ENCODE measurements around the gene SNX21.

The SNX21 gene

DNA sequence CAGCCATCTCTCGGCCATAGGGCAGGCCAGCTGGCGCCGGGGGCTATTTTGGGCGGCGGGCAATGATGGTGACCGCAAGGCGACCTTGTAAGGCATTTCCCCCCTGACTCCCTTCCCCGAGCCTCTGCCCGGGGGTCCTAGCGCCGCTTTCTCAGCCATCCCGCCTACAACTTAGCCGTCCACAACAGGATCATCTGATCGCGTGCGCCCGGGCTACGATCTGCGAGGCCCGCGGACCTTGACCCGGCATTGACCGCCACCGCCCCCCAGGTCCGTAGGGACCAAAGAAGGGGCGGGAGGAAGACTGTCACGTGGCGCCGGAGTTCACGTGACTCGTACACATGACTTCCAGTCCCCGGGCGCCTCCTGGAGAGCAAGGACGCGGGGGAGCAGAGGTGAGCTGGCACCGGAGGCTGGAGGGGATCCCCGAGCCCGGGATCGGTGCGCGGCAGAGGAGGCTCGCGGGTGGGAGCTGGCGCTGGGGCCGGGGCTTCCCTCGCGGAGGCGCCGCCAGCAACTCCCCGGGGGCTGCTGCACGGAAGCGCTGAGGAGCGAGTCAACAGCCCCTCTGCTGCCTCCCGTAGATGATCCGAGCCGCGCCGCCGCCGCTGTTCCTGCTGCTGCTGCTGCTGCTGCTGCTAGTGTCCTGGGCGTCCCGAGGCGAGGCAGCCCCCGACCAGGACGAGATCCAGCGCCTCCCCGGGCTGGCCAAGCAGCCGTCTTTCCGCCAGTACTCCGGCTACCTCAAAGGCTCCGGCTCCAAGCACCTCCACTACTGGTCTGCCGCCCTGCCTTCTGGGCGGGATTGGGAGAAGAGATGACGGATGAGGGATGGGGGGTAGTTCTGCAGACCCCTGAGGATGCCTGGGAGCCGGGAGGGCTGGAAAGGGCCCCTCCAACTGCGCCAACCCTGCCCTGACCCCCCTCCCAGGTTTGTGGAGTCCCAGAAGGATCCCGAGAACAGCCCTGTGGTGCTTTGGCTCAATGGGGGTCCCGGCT lies 57.7 kb downstream of the SNX21 start, which contains the start of the genes CTSA and NEURL2:
Gene CTSA, plus strand, starts transcription at position 351 of the 999 bp plus-strand sequence. Its CDS starts 234 bp downstream, at position 585.
Gene NEURL2, minus strand, starts transcription at position 224 of the 999 bp plus-strand sequence. Its CDS starts 217 bp downstream, at position 7.
- H2BK5ac ChIP-seq (ENCODE audit: low read depth, low read length, poor library complexity, severe bottlenecking), result peak within 1 kb of the TSS; percentile 40
- H3K4me2 ChIP-seq (ENCODE audit: low read length, poor library complexity, severe bottlenecking), result peak within 1 kb of the TSS; percentile 99
- peak within 1 kb of the TSS; percentile 88 to 98 for H3K18ac ChIP-seq (ENCODE audit: low read depth in 1 of 2, low read length in 2 of 2)
- H3K4ac ChIP-seq (ENCODE audit: low read depth in 1 of 2, low read length in 2 of 2), result peak within 1 kb of the TSS; percentile 39 to 96
- DNase-seq, result peak; percentile 95
- peak within 1 kb of the TSS; percentile 14 to 93 for H2BK12ac ChIP-seq (ENCODE audit: low read length in 2 of 2)
- H3K14ac ChIP-seq (ENCODE audit: low read length in 2 of 2), result peak within 1 kb of the TSS in 1 of 2 experiments; percentile 90
- no peaks in the 10 kb centered on the region for H3K27me3 ChIP-seq (ENCODE audit: control insufficient read depth in 1 of 2, insufficient read depth in 1 of 2, low read length in 2 of 2)
- peaks cover 50 to 66% of the 10 kb centered on the region in 2 experiments for H3K36me3 ChIP-seq (ENCODE audit: control insufficient read depth in 1 of 2, insufficient read depth in 2 of 2, low read depth in 1 of 2, low read length in 2 of 2)
- no peaks in the 10 kb centered on the region for H3K9me3 ChIP-seq (ENCODE audit: control insufficient read depth, low read length)
- peak within 1 kb of the TSS; percentile 81 for H4K8ac ChIP-seq (ENCODE audit: low read length)
- peaks cover 33% of the 10 kb centered on the region for H3K4me1 ChIP-seq (ENCODE audit: control insufficient read depth, insufficient read depth, low read depth, low read length)
- peaks cover 37% of the 10 kb centered on the region for H3K79me1 ChIP-seq (replicated peaks; ENCODE audit: low read length, poor library complexity, severe bottlenecking)
- peak within 1 kb of the TSS; percentile 91 for H3K9ac ChIP-seq (ENCODE audit: low read length)
- WGBS, result 3% methylated on average over 64 of the region's 78 CpGs
- H2AK5ac ChIP-seq (ENCODE audit: low read length, severe bottlenecking), result peak within 1 kb of the TSS; percentile 28
- peak within 1 kb of the TSS; percentile 88 for H2BK120ac ChIP-seq (ENCODE audit: low read depth, low read length)
- H2AFZ ChIP-seq (ENCODE audit: low read depth, low read length), result peak within 1 kb of the TSS; percentile 88
- H2BK15ac ChIP-seq (ENCODE audit: low read depth, poor library complexity, severe bottlenecking), result peak within 1 kb of the TSS; percentile 100
- H3K27ac ChIP-seq (ENCODE audit: low read length, poor library complexity, severe bottlenecking), result peak within 1 kb of the TSS; percentile 25
- peak within 1 kb of the TSS; percentile 78 to 88 for H3K4me3 ChIP-seq (ENCODE audit: insufficient read depth in 1 of 2, low read depth in 1 of 2, low read length in 2 of 2)
- H3K23ac ChIP-seq (ENCODE audit: low read length in 2 of 2), result peak within 1 kb of the TSS in 1 of 2 experiments; percentile 77
- H4K91ac ChIP-seq (ENCODE audit: low read length), result peak within 1 kb of the TSS; percentile 78

DNA sequence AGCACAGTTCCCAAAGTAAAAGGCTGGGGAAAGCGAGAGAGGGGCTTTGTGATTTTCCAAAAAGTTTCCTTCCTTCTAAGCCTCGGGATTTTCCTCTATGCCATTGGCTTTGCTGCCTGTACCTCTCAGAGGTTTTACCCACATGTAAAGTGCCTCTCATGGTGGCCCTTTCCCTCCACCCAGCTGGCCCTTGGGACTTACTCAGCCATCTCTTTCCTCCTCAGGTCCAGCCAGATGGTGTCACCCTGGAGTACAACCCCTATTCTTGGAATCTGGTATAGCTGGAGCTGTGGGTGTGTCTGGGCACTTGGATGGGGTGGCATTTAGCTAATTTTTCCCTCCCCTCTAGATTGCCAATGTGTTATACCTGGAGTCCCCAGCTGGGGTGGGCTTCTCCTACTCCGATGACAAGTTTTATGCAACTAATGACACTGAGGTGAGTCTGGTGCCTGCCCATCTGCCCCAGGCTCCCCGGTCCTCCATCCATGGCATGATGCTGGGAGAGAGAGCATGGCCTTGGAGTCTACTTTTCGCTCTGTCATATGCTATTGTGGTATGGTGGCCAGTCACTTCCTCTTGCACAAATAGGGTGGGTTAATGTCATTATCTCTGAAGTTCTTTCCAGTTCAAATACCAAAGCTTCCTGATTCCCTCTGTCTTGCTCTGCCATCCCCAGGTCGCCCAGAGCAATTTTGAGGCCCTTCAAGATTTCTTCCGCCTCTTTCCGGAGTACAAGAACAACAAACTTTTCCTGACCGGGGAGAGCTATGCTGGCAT lies 58.6 kb downstream of the SNX21 start:
- H3K18ac ChIP-seq (ENCODE audit: low read depth in 1 of 2, low read length in 2 of 2), result no peak overlapping the region
- H2AFZ ChIP-seq (ENCODE audit: low read depth, low read length), result no peak overlapping the region
- peaks cover 30% of the 10 kb centered on the region for H3K79me1 ChIP-seq (replicated peaks; ENCODE audit: low read length, poor library complexity, severe bottlenecking)
- H2BK15ac ChIP-seq (ENCODE audit: low read depth, poor library complexity, severe bottlenecking), result no peak overlapping the region
- H3K9ac ChIP-seq (ENCODE audit: low read length), result peak overlapping the region; percentile 91
- peak; percentile 52 for DNase-seq
- no peak overlapping the region for H2BK5ac ChIP-seq (ENCODE audit: low read depth, low read length, poor library complexity, severe bottlenecking)
- H3K36me3 ChIP-seq (ENCODE audit: control insufficient read depth in 1 of 2, insufficient read depth in 2 of 2, low read depth in 1 of 2, low read length in 2 of 2), result peaks cover 51 to 64% of the 10 kb centered on the region in 2 experiments
- H4K8ac ChIP-seq (ENCODE audit: low read length), result no peak overlapping the region
- H3K14ac ChIP-seq (ENCODE audit: low read length in 2 of 2), result no peak overlapping the region
- H4K91ac ChIP-seq (ENCODE audit: low read length), result no peak overlapping the region
- H2BK120ac ChIP-seq (ENCODE audit: low read depth, low read length), result no peak overlapping the region
- peak overlapping the region in 1 of 2 experiments; percentile 96 for H3K4ac ChIP-seq (ENCODE audit: low read depth in 1 of 2, low read length in 2 of 2)
- no peak overlapping the region for H3K27ac ChIP-seq (ENCODE audit: low read length, poor library complexity, severe bottlenecking)
- whole genome bisulfite sequencing, result 92% methylated on average over 9 of the region's 9 CpGs
- peak overlapping the region in 1 of 2 experiments; percentile 57 for H2BK12ac ChIP-seq (ENCODE audit: low read length in 2 of 2)
- no peaks in the 10 kb centered on the region for H3K9me3 ChIP-seq (ENCODE audit: control insufficient read depth, low read length)
- peak overlapping the region; percentile 78 to 88 for H3K4me3 ChIP-seq (ENCODE audit: insufficient read depth in 1 of 2, low read depth in 1 of 2, low read length in 2 of 2)
- H2AK5ac ChIP-seq (ENCODE audit: low read length, severe bottlenecking), result no peak overlapping the region
- peaks cover 30% of the 10 kb centered on the region for H3K4me1 ChIP-seq (ENCODE audit: control insufficient read depth, insufficient read depth, low read depth, low read length)
- H3K23ac ChIP-seq (ENCODE audit: low read length in 2 of 2), result no peak overlapping the region
- no peaks in the 10 kb centered on the region for H3K27me3 ChIP-seq (ENCODE audit: control insufficient read depth in 1 of 2, insufficient read depth in 1 of 2, low read length in 2 of 2)
- peak overlapping the region; percentile 99 for H3K4me2 ChIP-seq (ENCODE audit: low read length, poor library complexity, severe bottlenecking)

Data from mesenchymal stem cell (in vitro differentiated cells and primary cell).